HT1080 (cell line): ENCODE results near the gene NUDT13. TPM values are rescaled to one million over a fixed set of nuclear protein-coding genes. Genes with fewer than 3 reads are reported as not detected.

Experiments
- DNase-seq: peaks from one replicate; pipeline ENCODE4 v3.0.0-alpha.2; 2015; ENCODE audit warnings: low read depth
- polyA plus RNA-seq, 2 experiments: library from polyadenylated mRNA; depleted of rRNA; stranded (reverse); fragments of >200 nt; gene quantifications; 2 replicates each; pipeline ENCODE4 v1.2.3, GENCODE V29; 2015
- total RNA-seq: library from RNA; depleted of rRNA; stranded (reverse); fragments of >200 nt; shearing (Covaris generic); gene quantifications from 2 replicates; pipeline ENCODE4 v1.2.3, GENCODE V29; 2014; rRNA removed

The NUDT13 gene
- total RNA-seq, result 1.9 and 2.5 TPM in 2 replicates
- 3.7 and 6.0 TPM in 2 replicates for polyA plus RNA-seq (2015; cell fraction: cytosol; rRNA removed)
- 8.8 and 9.4 TPM in 2 replicates for polyA plus RNA-seq (2015; cell fraction: nucleus; rRNA removed)

- peak; percentile 81 for DNase-seq
Measured at GRCh38 chr10:73110345-73110849, at the start of gene NUDT13. TSS of gene NUDT13 (plus strand) at chr10:73110455. CDS start at chr10:73114366, 3,911 bp downstream.

DNA sequence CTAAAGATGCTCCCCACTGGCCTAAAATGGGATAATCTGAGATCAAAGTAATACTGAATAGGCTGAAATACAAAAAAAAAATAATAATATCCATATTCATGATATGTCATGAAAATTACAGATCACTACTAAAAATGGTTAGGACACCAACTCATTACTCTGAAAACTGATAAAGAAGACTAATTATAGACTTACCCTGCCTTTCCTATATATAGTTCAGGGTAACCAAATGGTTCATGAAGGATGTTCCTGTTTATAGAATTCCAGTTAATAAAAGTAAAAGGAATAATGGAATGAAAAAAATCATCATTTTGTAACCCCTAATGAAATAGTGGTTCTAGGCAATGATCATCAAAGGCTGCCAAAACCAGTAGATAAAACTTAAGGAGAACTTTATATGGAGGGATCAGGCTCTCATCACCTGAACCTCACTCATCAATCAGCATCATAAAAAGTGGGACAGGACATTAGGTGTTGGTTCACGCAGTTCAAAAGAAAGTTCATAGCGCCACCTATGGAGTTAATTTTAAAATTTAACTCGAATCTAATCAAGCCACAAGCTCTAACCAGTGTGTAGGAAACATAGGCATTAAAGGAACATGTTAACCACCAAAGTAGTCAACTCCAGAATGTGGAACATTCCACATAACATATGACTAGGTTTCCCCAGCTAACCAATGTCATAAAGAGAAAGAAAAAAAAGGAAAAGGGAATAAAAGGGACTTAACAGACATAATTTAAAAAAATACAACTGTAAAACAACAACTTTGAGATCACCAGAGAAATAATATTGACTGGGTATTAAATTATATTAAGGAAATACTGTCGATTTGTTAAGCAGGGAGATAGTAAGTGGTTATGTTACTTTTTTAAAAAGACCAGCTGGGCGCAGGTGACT, 49.3 kb upstream of the NUDT13 start:
- DNase-seq, result peak; percentile 46

DNA sequence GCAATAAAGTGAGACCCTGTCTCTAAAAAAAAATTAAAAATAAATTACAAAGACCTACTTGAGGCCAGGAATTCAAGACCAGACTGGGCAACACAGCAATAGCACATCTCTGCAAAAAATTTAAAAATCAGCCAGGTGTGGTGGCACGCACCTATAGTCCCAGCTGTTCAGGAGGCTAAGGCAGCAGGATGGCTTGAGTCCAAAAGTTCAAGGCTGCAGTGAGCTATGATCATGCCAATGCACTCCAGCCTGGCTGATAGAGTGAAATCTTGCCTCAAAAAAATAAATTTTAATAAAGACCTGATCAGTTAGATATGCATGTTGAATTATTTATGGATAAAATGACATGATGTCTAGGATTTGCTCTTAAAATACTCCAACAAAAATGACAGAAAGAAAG, 48.5 kb upstream of the NUDT13 start:
- DNase-seq, result no peak

DNA sequence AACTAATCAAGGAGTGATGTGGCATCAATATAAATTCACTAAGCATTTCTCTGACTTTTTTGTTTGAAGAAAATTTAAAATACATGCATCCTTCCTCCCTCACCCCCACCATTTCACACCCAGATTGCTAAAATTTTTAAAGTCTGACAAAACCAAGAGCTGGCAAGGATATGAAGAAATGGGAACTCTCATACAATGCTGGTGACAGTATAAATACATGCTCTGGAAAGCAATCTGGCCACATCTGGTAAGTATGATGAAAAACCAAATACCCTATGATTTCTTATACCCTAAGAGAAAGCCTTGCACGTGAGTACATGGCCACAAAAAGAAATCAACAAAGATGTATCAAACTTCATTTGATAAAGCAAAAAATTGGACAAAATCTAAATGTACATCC, 44.8 kb upstream of the NUDT13 start:
- DNase-seq, result no peak

GRCh38 chr10:73073627-73074026, 36.6 kb upstream of the NUDT13 start:
- no peak for DNase-seq

- DNase-seq, result no peak
Measured at GRCh38 chr10:73075829-73076228, 34.4 kb upstream of the NUDT13 start.

DNA sequence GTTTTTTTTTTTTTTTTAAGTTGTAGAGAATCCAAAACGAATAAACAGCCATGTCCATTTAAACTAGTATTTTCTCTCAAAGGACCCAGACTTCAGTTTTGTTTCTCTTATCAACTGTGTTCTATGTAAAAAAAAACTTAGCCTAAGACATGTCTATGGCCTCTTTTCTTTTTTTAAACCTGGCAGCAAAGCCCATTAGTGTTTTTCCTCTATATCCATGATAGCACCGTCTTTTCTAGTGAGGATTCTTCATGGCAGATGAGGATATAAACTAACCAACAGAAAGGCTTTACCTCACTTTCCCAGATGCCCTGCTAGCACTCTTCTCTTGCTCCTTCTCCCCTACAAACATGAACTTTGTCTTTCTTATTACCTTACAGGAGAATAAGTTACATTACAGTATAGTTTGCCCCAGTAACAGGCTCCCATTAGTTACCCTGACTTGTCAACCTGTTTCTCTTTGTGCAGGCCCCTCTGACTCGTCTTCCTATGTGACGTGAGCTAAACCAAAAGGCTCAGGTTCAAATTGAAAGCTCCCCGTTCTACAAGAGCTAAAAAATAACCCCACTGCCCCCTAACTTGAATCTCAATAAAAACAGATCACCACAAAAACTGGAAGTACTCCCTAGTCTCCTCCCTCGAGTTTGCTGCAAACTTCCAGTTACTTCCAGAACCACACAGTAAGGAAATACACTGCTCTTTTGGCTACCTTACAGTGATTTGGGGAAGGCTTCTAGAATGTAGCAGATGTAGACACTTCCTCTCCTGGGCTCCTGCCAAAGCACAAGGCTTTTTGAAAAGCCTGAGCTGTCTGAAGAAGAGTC, 33.7 kb upstream of the NUDT13 start:
- peak; percentile 47 for DNase-seq

GRCh38 chr10:73079779-73080541, 30.3 kb upstream of the NUDT13 start:
- DNase-seq, result no peak

DNA sequence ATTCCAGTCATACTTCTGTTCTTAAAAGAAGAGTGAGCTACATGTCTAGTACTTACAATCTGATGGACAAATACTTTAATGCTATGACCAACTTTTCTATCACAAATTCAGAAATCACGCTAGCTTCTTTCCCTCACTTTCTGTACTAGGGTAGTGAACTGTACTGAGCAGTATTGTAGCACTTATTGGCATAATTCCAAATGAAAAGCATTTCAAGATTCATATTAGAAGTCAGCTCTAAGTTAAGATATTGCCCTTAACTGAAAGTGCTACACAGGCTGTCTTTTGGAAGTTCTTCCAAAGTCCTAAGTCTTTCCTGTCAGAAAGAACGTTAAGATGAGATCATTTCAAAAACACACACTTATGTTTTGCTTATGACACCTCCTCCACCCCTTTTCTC, 27.0 kb upstream of the NUDT13 start:
- no peak for DNase-seq

DNA sequence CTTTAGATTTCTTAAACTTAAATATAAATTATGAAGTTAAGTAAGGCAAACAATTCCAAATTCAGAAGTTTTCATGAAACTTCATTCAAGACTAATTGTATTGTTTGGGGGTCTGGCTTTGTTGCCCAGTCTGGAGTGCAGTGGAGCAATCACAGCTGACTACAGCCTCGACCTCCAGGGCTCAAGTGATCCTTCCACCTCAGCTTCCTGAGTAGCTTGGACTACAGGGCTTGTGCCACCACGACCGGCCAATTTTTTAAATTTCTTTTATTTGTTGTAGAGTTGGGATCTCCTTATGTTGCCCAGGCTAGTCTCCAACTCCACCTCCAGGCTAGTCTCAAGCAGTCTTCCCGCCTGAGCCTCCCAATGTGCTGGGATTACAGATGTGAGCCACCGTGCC, 26.0 kb upstream of the NUDT13 start:
- DNase-seq, result no peak

GRCh38 chr10:73086816-73087215, 23.4 kb upstream of the NUDT13 start:
- DNase-seq, result no peak

GRCh38 chr10:73088304-73088703, 22.0 kb upstream of the NUDT13 start:
- no peak for DNase-seq

DNA sequence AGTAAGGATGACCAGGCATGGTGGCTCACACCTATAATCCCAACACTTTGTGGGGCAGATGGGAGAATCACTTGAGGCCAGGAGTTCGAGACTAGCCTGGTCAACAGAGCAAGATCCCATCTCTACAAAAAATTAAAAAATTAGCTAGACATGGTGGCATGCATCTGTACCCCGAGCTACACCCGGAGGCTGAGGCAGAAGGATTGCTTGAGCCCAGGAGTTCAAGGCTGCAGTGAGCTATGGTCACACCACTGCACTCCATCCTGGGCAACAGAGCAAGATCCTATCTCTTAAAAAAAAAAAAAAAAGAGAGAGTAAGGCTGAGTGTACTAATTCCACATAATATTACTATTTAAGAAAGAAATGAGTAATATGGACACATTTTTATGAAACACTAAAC, 17.4 kb upstream of the NUDT13 start:
- DNase-seq, result no peak

GRCh38 chr10:73093922-73094850, 16.1 kb upstream of the NUDT13 start:
- no peak for DNase-seq

DNA sequence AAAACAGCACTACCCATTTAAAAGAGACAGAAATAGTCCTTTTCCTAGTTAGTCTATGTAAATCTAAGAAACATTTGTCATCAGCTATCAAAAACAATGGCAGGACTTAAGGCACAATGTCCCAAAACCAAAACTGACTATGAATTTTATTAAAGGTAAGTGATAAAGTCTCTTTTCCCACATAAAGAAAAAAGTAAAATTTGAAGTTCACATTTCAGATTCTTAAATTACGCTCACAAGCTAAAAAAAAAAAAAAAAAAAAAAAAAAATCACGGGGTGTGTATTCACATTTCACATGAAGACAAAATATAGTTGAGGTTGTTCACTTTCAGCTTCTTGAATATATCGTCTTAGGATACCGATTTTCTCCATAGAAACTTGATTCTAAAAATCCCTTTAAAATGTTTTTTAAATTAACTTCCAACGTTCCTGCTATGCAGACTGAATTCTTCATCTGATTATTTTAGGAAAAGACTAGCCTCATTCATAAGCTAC, 15.2 kb upstream of the NUDT13 start:
- no peak for DNase-seq

DNA sequence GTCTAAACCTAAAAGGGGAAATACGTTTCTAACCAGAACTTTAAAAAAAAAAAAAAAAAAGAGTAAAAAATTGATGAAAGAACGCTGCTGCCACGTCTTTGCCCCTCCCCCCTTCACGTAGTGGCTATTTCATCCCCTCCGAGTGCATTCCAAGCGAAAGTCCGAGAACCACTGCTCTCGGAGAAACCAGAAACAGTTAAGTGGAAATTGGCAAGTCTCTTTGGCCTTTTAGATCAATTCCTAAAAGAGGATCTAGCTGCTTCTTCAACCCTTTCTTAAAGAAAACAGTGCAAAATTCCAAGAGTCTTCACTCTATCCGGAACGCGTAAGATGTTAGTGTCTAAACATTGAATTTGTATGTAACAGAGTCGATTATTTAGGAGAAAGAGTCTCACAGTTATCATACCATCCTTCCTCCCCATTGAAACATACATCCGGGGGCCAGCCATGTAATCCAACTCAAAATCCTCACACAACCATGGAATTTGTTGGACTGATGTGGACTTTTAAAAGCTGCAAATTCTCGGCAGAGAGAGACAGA, 14.7 kb upstream of the NUDT13 start:
- peak; percentile 53 for DNase-seq

DNA sequence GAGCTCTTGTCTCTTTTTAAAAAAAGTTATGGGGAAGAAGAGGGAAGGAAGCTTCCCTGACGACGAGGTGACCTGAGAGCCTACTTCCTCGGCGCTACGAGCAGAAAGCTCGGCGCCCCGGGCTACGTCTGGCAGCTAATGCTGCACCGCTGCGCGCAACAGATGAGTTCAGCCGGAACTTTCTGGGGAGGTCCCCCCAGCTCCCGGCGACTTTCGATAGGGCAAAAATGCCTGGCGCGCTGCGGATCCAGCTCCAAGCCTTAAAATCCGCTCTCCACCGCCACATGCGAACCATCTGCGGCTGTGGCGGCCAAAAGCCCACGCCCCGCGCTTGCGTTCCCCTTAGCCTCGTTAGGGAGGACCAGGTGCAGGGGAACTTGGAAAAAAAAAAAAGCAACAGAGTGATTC, 14.2 kb upstream of the NUDT13 start:
- peak; percentile 61 for DNase-seq

DNA sequence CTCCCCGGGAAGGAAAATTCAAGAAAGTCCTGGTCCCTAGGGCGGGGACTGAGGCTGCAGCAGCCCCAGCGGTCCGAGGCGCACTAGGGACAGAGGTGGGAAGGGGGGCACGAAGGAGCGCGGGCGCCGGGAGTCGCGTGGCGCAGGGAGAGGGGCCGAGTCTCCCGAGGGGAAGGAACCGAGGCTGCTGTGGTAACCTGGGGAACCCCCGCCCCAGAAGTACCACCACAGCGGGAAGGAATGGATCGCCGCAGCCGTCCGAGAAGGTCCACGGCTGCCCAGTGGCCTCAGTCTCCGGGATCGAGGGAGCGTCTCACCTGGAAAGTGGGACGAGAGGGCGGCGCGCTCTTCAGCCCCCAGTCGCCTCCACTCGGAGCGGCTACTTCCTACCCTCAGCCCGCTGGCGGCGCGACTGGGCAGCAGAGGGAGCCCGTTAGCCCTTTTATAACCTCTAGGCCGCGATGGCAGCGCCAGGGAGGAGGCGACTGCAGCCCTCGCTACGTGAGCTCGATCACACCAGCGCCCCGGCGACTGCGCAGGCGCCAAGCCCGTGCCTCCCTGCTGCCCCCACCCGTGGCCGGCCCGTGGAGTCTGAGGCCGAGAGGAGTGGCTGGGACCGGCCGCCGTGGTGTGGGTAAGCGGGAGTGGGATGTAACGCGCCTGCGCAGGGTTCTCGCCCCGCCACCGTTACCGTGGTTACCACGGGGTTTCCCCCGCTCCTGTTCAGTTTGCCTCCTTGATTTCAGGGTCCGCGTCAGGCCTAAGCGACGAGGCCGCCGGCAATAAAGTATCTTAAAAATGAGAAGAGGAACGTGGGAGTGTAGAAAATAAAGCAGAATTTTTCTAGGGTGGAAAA, 13.6 kb upstream of the NUDT13 start, which contains the start of gene P4HA1:
P4HA1 (minus strand) TSS at position 418 of the 856 bp plus-strand sequence. CDS start 21,983 bp downstream, outside the sequence.
- DNase-seq, result peak; percentile 98
